Measurements from ENCODE around the gene C5orf24. TPM values are rescaled to one million over a fixed set of nuclear protein-coding genes. Genes with fewer than 3 reads are reported as not detected.

Gene C5orf24
- total RNA-seq, 4 donors from 2014 or later = 45.3 to 93.8 (median 58.3) TPM

DNA sequence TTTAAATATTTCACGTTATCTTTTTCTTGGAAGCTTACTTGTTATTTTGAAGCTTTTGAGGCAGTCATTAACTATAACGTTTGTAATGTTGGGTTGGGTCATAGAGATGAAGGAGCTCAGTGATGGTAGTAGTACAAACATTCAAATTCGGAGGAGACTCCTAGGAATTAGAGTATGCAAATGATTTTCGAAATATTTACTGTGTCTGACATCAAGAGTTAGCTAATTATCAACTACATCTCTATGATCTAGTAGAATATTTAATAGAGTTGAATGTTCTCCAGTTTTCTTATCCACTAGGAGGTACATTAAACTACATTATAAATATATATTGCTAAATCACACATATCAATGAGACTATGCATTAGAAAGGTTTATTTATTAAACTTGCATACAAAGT is 28.8 kb upstream of the C5orf24 start:
- Histone ChIP-seq H3K27ac (no peak overlapping the region), H3K36me3 (no peaks in the 10 kb centered on the region), H3K4me1 (no peaks in the 10 kb centered on the region), H3K27me3 (no peaks in the 10 kb centered on the region), H3K9me3 (no peaks in the 10 kb centered on the region), H3K4me3 (no peak overlapping the region)
- intact Hi-C loops (cut with DNase I; ENCODE audit: low total_unique reads) = no loop called here
- DNase-seq = no peak
- TF ChIP-seq, protein P1, sequence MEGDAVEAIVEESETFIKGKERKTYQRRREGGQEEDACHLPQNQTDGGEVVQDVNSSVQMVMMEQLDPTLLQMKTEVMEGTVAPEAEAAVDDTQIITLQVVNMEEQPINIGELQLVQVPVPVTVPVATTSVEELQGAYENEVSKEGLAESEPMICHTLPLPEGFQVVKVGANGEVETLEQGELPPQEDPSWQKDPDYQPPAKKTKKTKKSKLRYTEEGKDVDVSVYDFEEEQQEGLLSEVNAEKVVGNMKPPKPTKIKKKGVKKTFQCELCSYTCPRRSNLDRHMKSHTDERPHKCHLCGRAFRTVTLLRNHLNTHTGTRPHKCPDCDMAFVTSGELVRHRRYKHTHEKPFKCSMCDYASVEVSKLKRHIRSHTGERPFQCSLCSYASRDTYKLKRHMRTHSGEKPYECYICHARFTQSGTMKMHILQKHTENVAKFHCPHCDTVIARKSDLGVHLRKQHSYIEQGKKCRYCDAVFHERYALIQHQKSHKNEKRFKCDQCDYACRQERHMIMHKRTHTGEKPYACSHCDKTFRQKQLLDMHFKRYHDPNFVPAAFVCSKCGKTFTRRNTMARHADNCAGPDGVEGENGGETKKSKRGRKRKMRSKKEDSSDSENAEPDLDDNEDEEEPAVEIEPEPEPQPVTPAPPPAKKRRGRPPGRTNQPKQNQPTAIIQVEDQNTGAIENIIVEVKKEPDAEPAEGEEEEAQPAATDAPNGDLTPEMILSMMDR (IDR thresholded peaks at IDR 0.05) = no peak
- no peak for TF ChIP-seq POLR2A (IDR thresholded peaks at IDR 0.05)

DNA sequence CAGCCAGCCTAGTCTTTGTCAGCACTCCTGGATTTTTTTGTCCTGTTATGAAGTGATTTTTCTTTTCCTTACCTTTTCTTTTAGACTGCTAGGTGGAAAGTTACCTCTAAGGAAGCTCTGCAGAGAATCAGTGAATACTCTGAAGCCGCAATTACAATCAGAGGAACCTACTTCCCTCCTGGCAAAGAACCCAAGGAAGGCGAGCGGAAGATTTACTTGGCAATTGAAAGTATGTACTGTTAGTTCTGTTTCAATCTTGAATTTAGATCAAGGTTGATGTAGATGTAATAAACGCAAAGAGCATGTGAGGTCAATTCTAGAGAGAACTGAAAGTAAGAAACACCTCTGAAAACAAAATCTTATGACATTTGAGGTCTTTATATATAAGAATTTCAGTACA is 27.0 kb upstream of the C5orf24 start:
- no peaks in the 10 kb centered on the region for H3K4me1 ChIP-seq
- no peaks in the 10 kb centered on the region for H3K36me3 ChIP-seq
- intact Hi-C loops (cut with DNase I; ENCODE audit: low total_unique reads) = no loop called here
- no peak for DNase-seq
- H3K4me3 ChIP-seq = no peak overlapping the region
- no peaks in the 10 kb centered on the region for H3K9me3 ChIP-seq
- H3K27ac ChIP-seq = no peak overlapping the region
- no peak for TF ChIP-seq POLR2A (IDR thresholded peaks at IDR 0.05)
- TF ChIP-seq, protein P1 (IDR thresholded peaks at IDR 0.05) = no peak
- no peaks in the 10 kb centered on the region for H3K27me3 ChIP-seq

DNA sequence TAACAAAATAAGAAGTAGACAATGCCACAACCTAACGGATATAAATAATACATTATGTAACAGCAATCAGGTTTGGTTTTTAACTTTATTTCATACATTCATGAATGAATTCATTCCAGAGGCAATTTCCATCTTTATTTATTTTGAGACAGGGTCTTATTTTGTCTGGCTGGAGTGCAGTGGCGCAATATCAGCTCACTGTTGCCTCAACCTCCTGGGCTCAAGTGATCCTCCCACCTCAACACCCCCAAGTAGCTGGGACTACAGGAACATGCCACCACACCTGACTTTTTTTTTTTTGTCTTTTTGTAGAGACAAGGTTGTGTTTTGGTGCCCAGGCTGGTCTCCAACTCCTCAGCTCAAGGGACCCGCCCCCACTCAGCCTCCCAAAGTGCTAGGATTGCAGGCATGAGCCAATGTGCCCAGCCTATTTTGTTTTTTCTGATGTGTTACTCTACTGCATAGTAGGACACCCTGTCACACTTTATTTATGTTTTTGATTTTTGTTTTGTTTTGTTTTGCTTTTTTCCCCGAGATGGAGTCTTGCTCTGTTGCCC is 26.3 kb upstream of the C5orf24 start:
- Histone ChIP-seq H3K27me3 (no peaks in the 10 kb centered on the region), H3K9me3 (no peaks in the 10 kb centered on the region), H3K4me1 (no peaks in the 10 kb centered on the region), H3K27ac (no peak overlapping the region), H3K4me3 (no peak overlapping the region), H3K36me3 (no peaks in the 10 kb centered on the region)
- intact Hi-C loops (cut with DNase I; ENCODE audit: low total_unique reads) = no loop called here
- TF ChIP-seq POLR2A (IDR thresholded peaks at IDR 0.05) = no peak
- TF ChIP-seq, protein P1 (IDR thresholded peaks at IDR 0.05) = no peak
- DNase-seq = no peak

DNA sequence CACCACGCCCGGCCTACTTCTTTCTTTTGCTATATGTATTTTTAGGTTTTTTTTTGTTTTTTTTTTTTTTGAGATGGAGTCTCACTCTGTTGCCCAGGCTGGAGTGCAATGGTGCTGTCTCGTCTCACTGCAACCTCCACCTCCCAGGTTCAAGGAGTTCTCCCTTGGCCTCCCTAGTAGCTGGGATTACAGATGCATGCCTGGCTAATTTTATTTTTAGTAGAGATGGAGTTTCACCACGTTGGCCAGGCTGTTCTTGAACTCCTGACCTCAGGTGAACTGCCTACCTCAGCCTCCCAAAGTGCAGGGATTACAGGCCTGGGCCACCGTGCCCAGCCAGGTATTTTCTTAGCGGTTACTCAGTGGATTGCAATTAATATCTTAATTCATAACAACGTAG is 23.9 kb upstream of the C5orf24 start:
- Histone ChIP-seq H3K4me3 (no peak overlapping the region), H3K4me1 (no peaks in the 10 kb centered on the region), H3K27me3 (no peaks in the 10 kb centered on the region), H3K36me3 (no peaks in the 10 kb centered on the region), H3K27ac (no peak overlapping the region), H3K9me3 (no peaks in the 10 kb centered on the region)
- no peak for TF ChIP-seq POLR2A (IDR thresholded peaks at IDR 0.05)
- TF ChIP-seq, protein P1 (IDR thresholded peaks at IDR 0.05) = no peak
- DNase-seq = no peak
- intact Hi-C loops (cut with DNase I; ENCODE audit: low total_unique reads) = no loop called here

DNA sequence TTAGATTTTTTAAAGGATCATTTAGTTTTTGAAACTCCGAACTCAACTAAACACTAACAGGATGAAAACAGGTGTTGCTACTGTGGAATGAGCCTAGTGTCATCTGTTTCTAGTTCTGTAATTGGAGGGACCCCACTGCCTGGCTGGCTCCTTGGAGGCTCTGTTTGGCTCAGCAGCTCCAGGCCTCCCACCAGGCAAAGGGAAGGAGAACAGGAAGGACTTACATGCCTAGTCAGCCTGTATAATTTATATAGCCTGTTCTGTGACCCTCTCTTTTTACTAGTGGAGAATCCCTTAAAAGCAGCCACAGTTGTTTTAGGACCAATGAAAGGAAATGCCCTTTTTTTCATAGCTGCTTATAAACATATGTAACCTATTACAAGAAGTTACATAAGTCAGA is 21.1 kb upstream of the C5orf24 start:
- Histone ChIP-seq H3K4me1 (no peaks in the 10 kb centered on the region), H3K9me3 (no peaks in the 10 kb centered on the region), H3K27ac (no peak overlapping the region), H3K36me3 (peaks cover 0 to 2% of the 10 kb centered on the region in 2 donors), H3K4me3 (no peak overlapping the region), H3K27me3 (no peaks in the 10 kb centered on the region)
- TF ChIP-seq, protein P1 (IDR thresholded peaks at IDR 0.05) = no peak
- no peak for TF ChIP-seq POLR2A (IDR thresholded peaks at IDR 0.05)
- intact Hi-C loops (cut with DNase I; ENCODE audit: low total_unique reads) = no loop called here
- no peak for DNase-seq

Measured in uterus (tissue), 4 donors.